ENCODE measurements around the gene SH3RF3. TPM values are rescaled to one million over a fixed set of nuclear protein-coding genes. Genes with fewer than 3 reads are reported as not detected.
A peak's percentile ranks its signal among the peaks of the same experiment; 100 is the strongest.

The SH3RF3 gene
- total RNA-seq, 2 donors from 2014 or later: 1.0 to 1.7 TPM

GRCh38 chr2:109270505-109271312, 141.7 kb downstream of the SH3RF3 start:
- DNase-seq (ENCODE audit: low spot score in 2 of 2) (no peak), ATAC-seq (no peak)
- Mint-ChIP-seq H3K27ac (no peak overlapping the region), H3K9me3 (no peaks in the 10 kb centered on the region), H3K36me3 (no peaks in the 10 kb centered on the region)

DNA sequence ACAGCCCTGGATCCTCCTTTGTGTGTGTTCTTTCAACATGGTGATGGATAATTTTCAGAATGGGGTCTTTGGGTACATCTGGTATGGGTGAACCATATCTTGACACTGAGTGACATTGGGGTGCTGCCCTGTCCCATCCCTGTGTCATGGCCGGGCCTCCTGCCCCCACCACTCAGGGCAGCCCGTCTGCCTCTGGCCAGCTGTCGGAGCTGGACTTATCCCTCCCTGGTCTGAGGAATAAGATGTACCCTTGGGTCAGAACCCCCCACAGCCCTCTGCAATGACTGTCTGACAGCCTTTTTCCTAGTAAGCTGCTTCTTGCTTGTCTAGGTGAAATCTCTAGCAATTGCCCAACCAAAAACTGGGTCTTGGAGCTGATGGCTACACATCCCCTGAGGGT, 142.9 kb downstream of the SH3RF3 start:
- no peaks in the 10 kb centered on the region for H3K9me3 Mint-ChIP-seq
- no peaks in the 10 kb centered on the region for H3K36me3 Mint-ChIP-seq
- H3K27ac Mint-ChIP-seq: no peak overlapping the region
- no peak for DNase-seq (ENCODE audit: low spot score in 2 of 2)
- ATAC-seq: no peak

DNA sequence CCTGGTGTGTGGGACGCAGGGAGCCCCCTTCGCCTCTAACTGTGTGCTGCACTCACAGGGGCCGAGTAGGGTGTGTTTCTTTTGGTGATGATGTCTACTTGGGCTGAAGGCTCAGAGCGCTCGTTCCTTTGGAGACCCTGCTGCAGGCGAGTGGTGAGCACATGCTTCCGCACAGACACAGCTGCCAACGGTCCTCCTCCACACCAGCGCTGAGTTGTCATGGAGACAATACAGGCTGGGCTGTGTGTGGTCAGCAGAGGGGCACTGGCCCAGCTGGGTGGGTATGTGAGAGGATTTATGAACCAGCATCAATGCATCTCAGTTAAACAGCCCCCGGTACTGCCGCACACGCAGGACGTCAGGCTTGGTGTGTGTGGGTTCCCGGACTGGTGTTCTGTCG, 143.5 kb downstream of the SH3RF3 start:
- H3K9me3 Mint-ChIP-seq: no peaks in the 10 kb centered on the region
- no peak overlapping the region for H3K27ac Mint-ChIP-seq
- H3K36me3 Mint-ChIP-seq: no peaks in the 10 kb centered on the region
- no peak for DNase-seq (ENCODE audit: low spot score in 2 of 2)
- ATAC-seq: no peak

DNA sequence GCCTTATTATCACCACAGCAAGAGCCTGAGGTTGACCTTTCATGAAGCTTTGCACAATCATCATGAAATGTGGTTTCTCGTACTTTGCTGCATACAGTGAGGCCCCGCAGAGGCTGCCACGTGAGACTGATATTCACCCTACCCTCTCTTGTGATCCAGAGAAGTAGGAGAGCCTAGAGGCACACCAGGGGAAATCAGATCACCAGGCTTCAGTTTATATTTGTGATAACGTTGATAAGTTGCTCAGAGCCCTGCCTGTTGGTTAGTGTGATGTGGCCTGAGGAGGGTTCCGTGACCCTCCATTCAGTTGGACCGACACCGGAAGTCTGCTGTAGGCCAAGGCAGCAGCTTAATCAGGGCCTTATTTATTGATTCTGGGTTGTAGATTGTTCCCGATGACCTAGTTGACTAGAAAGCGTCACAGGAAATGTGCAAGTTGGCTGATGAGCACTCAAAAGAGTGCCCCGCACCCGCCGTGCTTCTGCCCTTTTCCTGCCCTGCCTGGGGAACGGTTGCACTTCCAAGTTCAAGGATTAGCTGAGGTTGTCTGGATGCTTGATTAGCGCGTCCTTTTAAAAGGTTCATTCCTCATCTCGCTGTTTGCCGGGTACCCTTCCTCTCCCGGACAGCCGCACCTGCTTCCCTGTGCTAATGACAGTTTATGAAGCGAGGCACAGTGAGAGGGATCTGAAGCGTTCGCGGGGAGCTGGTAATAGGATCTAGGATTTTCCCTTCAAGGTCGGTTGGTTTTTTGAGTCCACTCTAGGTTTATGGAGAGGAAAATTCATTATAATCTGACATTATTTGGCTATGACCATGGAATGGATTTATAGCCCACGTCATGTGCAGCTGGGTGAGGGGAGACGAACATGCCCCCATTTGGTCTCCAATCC, 146.4 kb downstream of the SH3RF3 start:
- peak in 1 of 2 donors; percentile 66 for ATAC-seq

GRCh38 chr2:109277406-109277805, 148.4 kb downstream of the SH3RF3 start:
- Mint-ChIP-seq H3K36me3 (no peaks in the 10 kb centered on the region), H3K27ac (no peak overlapping the region), H3K9me3 (no peaks in the 10 kb centered on the region)
- DNase-seq (ENCODE audit: low spot score in 2 of 2): no peak
- ATAC-seq: no peak

More for the DNA sequence above, 146.4 kb downstream of the SH3RF3 start:
- Mint-ChIP-seq H3K36me3 (no peaks in the 10 kb centered on the region), H3K27ac (no peak overlapping the region), H3K9me3 (no peaks in the 10 kb centered on the region)
- no peak for DNase-seq (ENCODE audit: low spot score in 2 of 2)

DNA sequence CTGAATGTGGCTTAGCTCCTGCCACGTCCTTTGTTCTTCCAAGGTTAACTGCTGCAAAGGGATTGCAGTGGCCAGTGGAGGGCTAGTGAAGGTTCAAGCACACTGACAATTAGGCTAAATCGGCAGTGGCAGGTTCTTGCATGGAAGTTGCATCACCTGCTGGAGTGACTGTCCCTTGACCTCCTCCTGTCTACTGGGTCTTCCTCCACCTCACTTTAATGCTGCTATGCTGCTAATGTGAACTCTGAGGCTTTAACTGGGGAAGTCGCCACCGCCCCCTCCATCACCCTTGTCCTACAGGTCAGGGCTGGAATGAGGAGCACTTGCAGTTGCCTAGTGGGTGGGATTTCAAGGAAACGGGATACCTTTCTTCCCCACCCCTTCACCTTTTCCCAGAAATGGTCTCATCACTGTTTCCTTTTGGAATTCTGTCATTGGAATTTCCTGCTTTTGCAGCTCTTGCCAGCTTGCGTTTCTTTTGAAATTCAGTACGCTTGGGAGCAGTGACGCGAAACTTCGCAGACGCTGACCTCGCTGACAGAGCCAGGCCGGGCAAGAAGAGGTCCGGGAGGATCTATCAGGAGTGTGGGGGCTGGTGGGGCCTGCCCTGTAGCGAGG, 150.3 kb downstream of the SH3RF3 start:
- ATAC-seq: no peak
- no peak for DNase-seq (ENCODE audit: low spot score in 2 of 2)
- H3K27ac Mint-ChIP-seq: no peak overlapping the region
- no peaks in the 10 kb centered on the region for H3K36me3 Mint-ChIP-seq
- H3K9me3 Mint-ChIP-seq: no peaks in the 10 kb centered on the region

DNA sequence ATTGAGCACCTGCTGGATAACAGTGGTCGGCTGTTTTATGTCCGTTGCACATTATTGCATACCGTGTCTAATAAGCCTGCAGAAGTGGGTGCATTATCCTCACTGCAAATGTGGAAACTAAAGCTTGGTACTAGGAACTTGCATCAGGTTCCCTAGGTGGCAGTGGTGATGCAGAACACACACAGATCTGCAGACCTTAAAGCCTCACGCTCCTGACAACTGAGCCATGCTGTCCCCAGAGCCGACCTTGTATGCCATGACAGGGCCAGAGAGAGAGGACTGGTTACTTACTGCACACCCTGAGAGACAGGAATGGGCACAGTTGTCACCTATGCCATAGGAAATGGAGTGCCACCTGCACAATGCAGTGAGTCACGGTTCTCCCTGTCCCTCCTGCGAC, 151.8 kb downstream of the SH3RF3 start:
- H3K27ac Mint-ChIP-seq: no peak overlapping the region
- ATAC-seq: no peak
- DNase-seq (ENCODE audit: low spot score in 2 of 2): no peak
- H3K36me3 Mint-ChIP-seq: no peaks in the 10 kb centered on the region
- H3K9me3 Mint-ChIP-seq: no peaks in the 10 kb centered on the region

GRCh38 chr2:109282360-109282759, 153.4 kb downstream of the SH3RF3 start:
- Mint-ChIP-seq H3K27ac (no peak overlapping the region), H3K9me3 (no peaks in the 10 kb centered on the region), H3K36me3 (no peaks in the 10 kb centered on the region)
- ATAC-seq: no peak
- DNase-seq (ENCODE audit: low spot score in 2 of 2): no peak

DNA sequence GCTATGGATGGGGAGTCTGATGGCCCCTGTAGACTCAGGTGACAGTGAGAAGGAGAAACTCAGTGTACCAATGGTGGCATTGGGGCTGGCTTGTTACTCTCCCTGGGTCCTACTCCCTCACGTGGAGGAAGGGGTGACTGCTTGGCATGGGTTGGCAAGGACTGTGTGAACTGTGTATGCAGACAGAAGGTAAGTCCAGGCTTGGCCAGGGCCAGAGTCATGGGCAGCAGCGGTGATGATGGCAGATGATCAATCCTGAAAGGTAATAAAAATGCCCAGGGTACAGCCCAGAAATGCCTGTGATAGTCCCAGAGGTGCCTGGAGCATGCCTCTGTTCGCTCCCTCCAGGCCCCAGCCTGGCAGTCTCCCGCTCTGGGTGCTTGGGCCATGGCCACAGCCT, 153.9 kb downstream of the SH3RF3 start:
- DNase-seq (ENCODE audit: low spot score in 2 of 2): no peak
- Mint-ChIP-seq H3K36me3 (no peaks in the 10 kb centered on the region), H3K27ac (no peak overlapping the region), H3K9me3 (no peaks in the 10 kb centered on the region)
- ATAC-seq: no peak

DNA sequence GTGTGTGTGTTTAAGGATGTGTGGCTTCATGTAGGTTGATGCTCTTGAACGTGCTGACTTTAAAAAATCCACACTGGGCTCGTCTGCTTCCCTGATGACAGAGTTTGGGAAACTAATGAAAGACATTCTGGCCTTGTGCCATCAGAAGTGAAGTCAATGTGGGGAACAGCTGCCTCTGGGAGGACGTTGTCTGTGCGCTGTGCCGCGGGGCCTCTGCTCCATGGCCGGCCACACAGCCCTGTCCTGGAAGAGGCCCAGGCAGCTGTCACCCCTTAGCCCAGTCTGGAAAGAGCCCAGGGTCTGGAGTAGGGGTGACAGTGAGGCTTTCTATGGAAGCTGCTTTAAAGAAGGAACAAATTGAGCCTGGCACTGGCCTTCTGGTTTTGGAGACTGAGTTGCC, 155.8 kb downstream of the SH3RF3 start:
- Mint-ChIP-seq H3K9me3 (no peaks in the 10 kb centered on the region), H3K36me3 (no peaks in the 10 kb centered on the region), H3K27ac (no peak overlapping the region)
- no peak for DNase-seq (ENCODE audit: low spot score in 2 of 2)
- no peak for ATAC-seq

DNA sequence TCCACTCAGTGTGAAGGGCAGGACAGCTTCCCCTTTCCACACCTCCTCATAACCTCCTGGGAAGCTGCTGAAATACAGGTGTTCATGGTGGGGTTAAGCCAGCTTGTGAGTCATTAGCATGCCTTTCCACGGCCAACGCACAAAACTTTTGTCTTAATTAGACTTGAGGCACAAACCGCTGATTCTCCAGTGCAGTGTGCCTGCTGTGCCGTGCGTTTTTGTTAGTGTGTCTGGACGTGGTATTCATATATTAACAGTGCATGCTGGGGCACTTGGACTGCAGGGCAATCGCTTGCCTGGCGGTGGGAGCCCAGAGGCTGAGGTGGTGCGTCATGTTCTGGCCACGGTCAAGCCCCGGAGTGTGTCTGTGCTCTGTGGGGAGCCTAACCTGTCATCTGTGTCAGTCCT, 156.2 kb downstream of the SH3RF3 start:
- ATAC-seq: no peak
- H3K36me3 Mint-ChIP-seq: no peaks in the 10 kb centered on the region
- no peak overlapping the region for H3K27ac Mint-ChIP-seq
- DNase-seq (ENCODE audit: low spot score in 2 of 2): no peak
- H3K9me3 Mint-ChIP-seq: no peaks in the 10 kb centered on the region

DNA sequence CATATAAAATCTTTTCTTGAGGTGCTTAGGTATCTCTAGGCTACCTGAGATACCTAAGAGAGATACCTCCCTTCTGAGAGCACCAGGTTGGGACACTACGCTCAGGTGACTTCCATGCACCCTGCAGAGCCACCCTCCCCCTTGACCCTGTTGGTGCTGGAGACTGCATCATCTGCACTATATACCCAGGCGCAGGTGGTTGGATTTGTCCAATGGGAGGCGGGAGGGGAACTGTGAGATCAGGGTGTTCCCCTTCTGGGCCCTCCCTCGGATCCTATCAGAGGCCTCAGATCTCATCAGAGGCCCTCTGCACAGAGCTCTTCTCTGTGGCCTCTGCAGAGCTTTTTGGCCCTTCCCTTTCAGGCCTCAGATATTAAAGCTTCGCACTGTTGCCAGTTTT, 158.4 kb downstream of the SH3RF3 start:
- ATAC-seq (no peak), DNase-seq (ENCODE audit: low spot score in 2 of 2) (no peak)
- Mint-ChIP-seq H3K27ac (no peak overlapping the region), H3K9me3 (no peaks in the 10 kb centered on the region), H3K36me3 (no peaks in the 10 kb centered on the region)

DNA sequence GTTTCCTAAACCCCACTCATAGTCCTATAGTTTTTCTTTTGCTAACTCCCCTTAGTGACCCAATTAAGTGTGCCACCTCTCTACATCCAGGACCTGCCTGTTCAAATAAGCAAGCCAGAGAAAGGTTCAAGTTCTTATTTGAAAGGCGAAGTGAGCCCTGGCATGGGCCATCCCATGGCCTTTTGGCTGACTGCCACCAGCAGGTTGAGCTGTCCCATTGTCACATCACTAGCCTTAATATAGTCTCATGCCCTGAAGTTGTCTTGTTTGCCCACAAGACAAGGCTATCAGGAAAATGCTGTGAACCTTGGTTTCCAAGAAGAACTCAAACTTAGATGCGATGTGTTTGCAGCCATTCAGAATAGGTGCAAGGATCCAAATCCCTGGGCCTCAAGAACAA, 158.8 kb downstream of the SH3RF3 start:
- ATAC-seq (no peak), DNase-seq (ENCODE audit: low spot score in 2 of 2) (no peak)
- H3K9me3 Mint-ChIP-seq: no peaks in the 10 kb centered on the region
- H3K36me3 Mint-ChIP-seq: no peaks in the 10 kb centered on the region
- no peak overlapping the region for H3K27ac Mint-ChIP-seq

DNA sequence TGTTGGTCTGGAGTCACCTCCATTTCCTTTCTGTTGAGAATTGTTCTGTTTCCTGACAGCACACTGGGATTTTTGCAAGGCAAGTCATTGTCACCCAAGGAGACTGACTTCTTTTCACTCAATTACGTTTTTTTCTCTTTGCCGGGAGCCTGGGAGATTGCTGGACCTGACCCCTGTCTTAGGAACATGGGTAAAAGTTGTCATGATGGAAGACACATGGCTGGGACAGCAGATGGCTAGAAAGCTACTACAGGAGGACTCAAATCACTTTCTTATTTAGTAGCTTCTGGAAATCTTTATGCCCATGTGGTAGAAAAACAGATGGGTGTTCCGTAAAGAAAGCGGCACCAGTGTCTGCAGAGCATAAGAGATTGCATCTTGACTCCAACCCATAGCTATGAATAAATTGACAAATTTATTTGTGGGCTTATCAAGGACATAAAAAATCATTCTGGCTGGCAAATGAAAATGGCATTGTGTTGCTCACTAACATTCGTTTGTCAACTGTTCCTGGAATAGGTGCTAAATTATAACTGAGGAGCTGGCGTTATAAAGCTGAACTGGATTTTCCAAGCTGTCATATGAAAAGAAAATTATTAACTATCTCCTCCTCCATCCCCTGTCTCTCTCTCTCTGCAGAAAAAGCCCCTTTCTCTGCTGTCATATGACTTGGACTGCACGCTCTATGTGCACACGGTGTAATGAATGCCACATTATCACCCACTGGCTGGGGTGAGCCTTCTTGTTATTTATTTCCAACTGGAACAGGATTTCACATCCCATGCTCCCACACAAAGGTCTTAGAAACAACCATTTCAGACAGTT, 159.8 kb downstream of the SH3RF3 start:
- no peak for ATAC-seq
- no peaks in the 10 kb centered on the region for H3K9me3 Mint-ChIP-seq
- no peak overlapping the region for H3K27ac Mint-ChIP-seq

DNA sequence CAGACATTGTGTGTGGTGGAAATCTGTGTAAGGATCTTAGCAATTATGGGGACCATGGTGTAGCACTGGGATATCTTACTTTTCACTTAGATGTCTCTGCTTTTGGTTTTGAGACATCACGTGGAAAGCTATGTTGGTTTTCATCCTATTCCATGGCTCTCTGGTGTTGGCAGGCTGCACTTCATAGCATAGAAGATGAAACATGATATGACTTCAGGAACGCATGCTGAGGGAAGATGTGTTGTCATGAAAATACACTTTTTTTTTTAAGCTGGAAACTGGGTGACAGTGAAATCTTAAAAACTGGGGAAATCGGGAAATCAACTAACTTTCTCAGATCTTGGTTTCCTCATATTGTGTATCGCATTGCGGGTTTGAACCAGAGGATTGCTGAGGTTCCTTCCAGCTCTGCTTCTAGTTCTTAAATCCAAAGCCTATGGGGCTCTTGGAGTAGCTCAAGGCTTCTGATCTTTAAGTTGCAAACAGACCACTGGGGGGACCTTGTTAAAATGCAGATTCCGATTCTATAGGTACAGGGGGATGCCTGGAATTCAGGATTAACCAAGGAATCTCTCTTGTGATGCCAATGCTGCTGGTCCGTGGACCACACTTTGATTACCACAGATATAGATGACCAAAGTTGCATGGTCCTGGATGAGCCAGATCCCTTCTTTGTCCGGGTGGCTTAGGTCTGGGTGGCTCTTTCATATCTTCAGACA, 160.7 kb downstream of the SH3RF3 start:
- peaks cover 0 to 3% of the 10 kb centered on the region in 2 donors for H3K9me3 Mint-ChIP-seq
- ATAC-seq (no peak), DNase-seq (ENCODE audit: low spot score in 2 of 2) (no peak)
- H3K27ac Mint-ChIP-seq: no peak overlapping the region
- no peaks in the 10 kb centered on the region for H3K36me3 Mint-ChIP-seq

More for the DNA sequence above, 159.8 kb downstream of the SH3RF3 start:
- DNase-seq (ENCODE audit: low spot score in 2 of 2): no peak
- no peaks in the 10 kb centered on the region for H3K36me3 Mint-ChIP-seq
